Bronchial smooth muscle cell (primary cell): ENCODE results near the gene RNF31. TPM values are rescaled to one million over a fixed set of nuclear protein-coding genes. Genes with fewer than 3 reads are reported as not detected.

ENCODE experiments used
- total RNA-seq: library from RNA; depleted of rRNA; stranded (reverse); fragments of >200 nt; gene quantifications from 2 replicates; pipeline ENCODE4 v1.2.1, GENCODE V29; 2014

RNF31 gene
- total RNA-seq, result 22.2 and 25.8 TPM in 2 replicates

GRCh38 chr14:24146978-24147760 is at the start of gene RNF31:
TSS of gene RNF31 (plus strand) at chr14:24147498. CDS start at chr14:24147699, 201 bp downstream.

GRCh38 chr14:24114532-24115421 is 32.5 kb upstream of the RNF31 start, which contains the start of the genes DCAF11 and NRL:
TSS of gene DCAF11 (plus strand) at chr14:24114777. CDS start at chr14:24115595, 818 bp downstream.
TSS of gene NRL (minus strand) at chr14:24114949. CDS start at chr14:24082848, 32,101 bp downstream.

GRCh38 chr14:24130380-24130716 is 16.9 kb upstream of the RNF31 start, which contains the start of gene FITM1:
TSS of gene FITM1 (plus strand) at chr14:24130659. CDS start at chr14:24131564, 905 bp downstream.

GRCh38 chr14:24135834-24136683 is 11.2 kb upstream of the RNF31 start, which contains the start of gene PSME1:
TSS of gene PSME1 (plus strand) at chr14:24136194. CDS start at chr14:24136263, 69 bp downstream.

DNA sequence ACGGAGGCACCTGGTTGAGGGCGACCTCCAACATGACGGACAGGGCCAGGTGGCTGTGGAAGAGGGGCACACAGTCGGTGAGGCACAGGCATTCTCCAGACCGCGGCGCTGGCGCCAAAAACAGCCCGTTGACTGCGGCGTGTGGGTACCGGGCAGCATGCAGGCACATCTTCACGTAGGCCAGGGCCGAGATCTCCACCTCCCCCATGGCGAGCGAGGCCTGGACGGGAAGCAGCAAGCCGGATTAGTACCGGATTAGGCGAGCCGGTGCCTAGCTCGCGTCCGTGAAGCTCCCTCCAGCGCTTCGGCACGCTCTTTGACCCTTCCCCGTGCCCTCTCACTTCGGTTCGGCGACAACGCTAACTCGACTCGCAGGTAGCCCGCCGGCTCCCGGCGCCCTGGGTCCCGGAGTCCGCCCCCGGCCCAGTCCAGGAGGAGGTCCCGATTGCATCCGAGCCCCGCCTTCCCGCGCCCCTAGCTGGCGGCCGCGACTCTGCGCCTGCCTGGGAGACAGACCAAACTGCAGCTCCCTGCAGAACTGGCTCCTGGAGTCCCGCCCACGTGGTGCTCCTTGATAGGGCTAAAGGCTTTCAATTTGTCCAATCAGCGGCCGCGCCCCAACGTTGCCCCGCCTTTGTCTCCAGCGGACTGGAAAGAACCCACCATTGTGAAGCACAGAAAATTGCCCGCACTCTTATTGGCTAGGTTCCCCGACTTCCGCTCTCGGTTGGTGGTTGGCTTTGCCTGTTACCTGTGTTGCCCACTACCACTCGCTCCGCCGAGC is 6.0 kb upstream of the RNF31 start, which contains the start of gene EMC9:
EMC9 (minus strand) TSS at position 495 of the 784 bp plus-strand sequence; CDS start at position 208, 287 bp downstream.

DNA sequence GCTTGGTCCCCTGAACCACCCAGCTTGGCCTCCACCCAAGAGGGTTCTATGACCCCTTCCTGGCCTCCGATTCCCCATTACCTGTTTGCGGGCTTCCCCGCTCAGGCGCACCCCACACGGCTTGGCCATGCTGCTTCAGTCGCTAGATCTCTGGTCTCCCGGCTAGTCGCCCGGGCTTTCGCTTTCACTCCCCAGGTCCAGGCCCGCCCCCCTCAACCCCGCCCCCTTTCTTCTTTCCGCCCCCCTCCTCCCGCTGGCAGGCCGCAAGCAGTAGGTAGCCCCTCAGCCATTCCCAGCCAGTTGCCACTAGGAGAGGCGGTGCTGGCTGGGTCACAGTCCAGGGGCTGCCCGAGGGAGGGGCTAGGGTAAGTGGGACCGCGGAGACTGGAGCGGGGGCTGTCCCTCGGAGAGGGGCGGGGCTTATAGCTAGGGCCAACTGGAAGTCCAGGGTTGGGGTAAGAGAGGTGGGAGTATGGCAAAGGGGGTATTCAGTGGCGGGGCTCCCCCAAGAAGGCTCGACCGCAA is 783 bp upstream of the RNF31 start, which contains the start of gene PSME2:
PSME2 (minus strand) TSS at position 158 of the 525 bp plus-strand sequence; CDS start at position 129, 29 bp downstream.

DNA sequence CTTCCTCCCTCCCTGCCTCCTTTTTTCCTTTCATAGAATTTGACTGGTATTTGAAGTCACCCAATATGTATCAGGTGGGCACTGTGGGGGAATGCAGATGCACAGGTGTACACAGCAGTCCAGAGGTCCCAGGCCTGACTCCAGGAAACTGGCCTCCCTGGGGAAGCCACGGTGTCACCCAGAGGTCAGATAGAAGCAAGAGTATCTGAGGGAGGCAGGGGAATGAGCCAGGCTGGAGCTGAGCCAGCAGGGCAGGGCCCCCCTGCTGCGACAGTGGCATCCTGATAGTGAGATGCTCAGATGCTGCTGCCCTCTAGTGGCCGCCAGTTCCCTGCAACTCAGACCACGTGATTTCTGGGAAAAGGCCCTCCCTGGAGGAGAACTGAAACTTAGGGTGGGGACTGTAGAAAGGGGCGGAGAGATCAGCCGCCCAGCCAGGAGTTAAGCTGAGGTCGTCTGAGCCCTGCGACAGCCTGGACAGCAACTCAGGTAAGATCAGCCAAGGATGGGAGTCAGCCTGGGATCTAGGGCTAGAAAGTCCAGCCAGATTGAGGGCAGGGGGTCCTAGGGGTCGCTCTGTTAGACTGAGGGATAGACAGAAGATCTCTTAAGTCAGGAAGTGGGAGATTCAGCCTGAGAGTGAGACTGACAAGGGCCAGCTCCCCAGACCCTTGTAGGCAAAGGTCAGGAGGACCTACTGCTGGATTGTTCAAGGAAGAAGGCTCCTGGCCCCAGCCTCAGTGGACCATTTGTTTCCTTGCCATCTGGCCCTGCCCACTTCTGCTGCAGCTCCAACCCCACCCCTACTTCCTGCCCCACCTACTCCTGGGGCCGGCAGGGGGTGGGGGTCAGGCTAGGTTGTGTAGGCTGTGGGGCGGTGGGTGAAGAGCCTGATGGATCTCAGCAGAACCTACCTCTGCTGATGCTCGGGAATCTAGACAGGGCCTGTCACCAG is 13.8 kb downstream of the RNF31 start, which contains the start of gene IRF9:
IRF9 (plus strand) TSS at position 416 of the 955 bp plus-strand sequence. CDS start 880 bp downstream, outside the sequence.

DNA sequence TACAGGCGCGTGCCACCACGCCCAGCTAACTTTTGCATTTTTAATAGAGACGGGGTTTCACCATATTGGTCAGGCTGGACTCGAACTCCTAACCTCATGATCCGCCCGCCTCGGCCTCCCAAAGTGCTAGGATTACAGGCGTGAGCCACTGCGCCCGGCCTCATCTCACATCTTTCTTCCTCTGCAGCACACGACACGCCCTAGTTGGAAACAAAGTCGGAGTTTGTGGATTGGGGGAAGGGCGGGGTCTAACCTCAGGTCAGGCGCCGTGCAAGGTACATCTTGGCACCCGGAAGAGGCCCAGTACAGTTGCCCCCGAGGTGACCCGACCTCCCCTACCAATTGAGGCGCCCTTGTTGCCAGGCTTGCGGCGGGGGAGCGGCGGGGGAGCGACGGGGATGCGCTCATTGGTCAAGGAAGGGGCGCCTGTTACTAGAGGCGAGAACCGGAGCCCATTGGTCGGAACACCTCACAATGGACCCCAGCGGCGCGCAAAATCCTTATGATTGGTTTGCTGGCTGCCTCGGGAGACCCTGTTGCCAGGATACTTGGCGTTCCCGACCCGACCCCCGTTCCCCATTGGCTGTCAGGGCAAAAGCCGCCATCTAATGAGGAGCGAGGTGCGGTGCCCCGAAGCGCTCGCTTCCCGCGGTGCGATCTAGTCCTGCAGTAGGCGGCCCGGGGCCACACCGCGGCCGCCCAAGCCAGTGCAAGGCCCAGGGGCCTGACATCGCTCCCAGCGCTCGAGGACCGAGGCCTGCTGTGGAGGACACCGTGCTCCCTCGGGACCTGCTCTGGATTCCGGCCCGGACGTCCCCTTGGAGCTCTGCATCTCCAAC is 24.3 kb downstream of the RNF31 start, which contains the start of gene REC8:
REC8 (plus strand) TSS at position 659 of the 839 bp plus-strand sequence. CDS start 473 bp downstream, outside the sequence.

GRCh38 chr14:24188251-24189058 is 41.2 kb downstream of the RNF31 start, which contains the start of gene IPO4:
TSS of gene IPO4 (minus strand) at chr14:24188816. CDS start at chr14:24188787, 29 bp downstream.

GRCh38 chr14:24195186-24196070 is 48.1 kb downstream of the RNF31 start, which contains the start of gene TM9SF1:
TSS of gene TM9SF1 (minus strand) at chr14:24195441. CDS start at chr14:24195019, 422 bp downstream.

Other genes with a start within 250 kb of the RNF31 start
- gene DHRS4, start 193.7 kb upstream of the RNF31 start, total RNA-seq, result 61.6 and 72.0 TPM in 2 replicates
- gene DHRS4L2, start 158.6 kb upstream of the RNF31 start, total RNA-seq, result 21.6 and 26.6 TPM in 2 replicates
- gene CARMIL3, start 95.5 kb upstream of the RNF31 start, total RNA-seq, result under 0.01 and 0.17 TPM in 2 replicates
- gene CPNE6, start 75.9 kb upstream of the RNF31 start, total RNA-seq, result not detected in 2 replicates
- 14.5 and 17.0 TPM in 2 replicates for gene PCK2, start 53.2 kb upstream of the RNF31 start, total RNA-seq
- gene DCAF11, start 32.7 kb upstream of the RNF31 start, total RNA-seq, result 58.0 and 74.9 TPM in 2 replicates
- gene NRL, start 32.5 kb upstream of the RNF31 start, total RNA-seq, result 0.95 and 1.0 TPM in 2 replicates
- gene FITM1, start 16.8 kb upstream of the RNF31 start, total RNA-seq, result 0.16 TPM in 1 of 2 replicates, not detected in the other
- 93.1 and 102 TPM in 2 replicates for gene PSME1, start 11.3 kb upstream of the RNF31 start, total RNA-seq
- gene EMC9, start 5.9 kb upstream of the RNF31 start, total RNA-seq, result 11.9 and 13.9 TPM in 2 replicates
- 60.0 and 106 TPM in 2 replicates for gene PSME2, start 888 bp upstream of the RNF31 start, total RNA-seq
- 101 and 116 TPM in 2 replicates for gene IRF9, start 13.8 kb downstream of the RNF31 start, total RNA-seq
- gene REC8, start 24.6 kb downstream of the RNF31 start, total RNA-seq, result 0.77 and 1.4 TPM in 2 replicates
- 24.0 and 24.3 TPM in 2 replicates for gene IPO4, start 41.3 kb downstream of the RNF31 start, total RNA-seq
- gene TM9SF1, start 47.9 kb downstream of the RNF31 start, total RNA-seq, result 50.9 and 54.5 TPM in 2 replicates
- gene TSSK4, start 58.2 kb downstream of the RNF31 start, total RNA-seq, result 0.16 TPM in 1 of 2 replicates, not detected in the other
- gene CHMP4A, start 66.0 kb downstream of the RNF31 start, total RNA-seq, result 18.6 and 23.8 TPM in 2 replicates
- 15.3 and 17.8 TPM in 2 replicates for gene MDP1, start 68.6 kb downstream of the RNF31 start, total RNA-seq
- gene NEDD8, start 84.9 kb downstream of the RNF31 start, total RNA-seq, result 277 and 335 TPM in 2 replicates
- 118 and 120 TPM in 2 replicates for gene GMPR2, start 85.4 kb downstream of the RNF31 start, total RNA-seq
- gene TINF2, start 95.1 kb downstream of the RNF31 start, total RNA-seq, result 36.6 and 48.1 TPM in 2 replicates
- 0.16 and 0.86 TPM in 2 replicates for gene TGM1, start 115.7 kb downstream of the RNF31 start, total RNA-seq
- gene RABGGTA, start 124.1 kb downstream of the RNF31 start, total RNA-seq, result 16.9 and 18.7 TPM in 2 replicates
- gene DHRS1, start 152.3 kb downstream of the RNF31 start, total RNA-seq, result 11.2 and 14.7 TPM in 2 replicates
- gene NOP9, start 152.4 kb downstream of the RNF31 start, total RNA-seq, result 13.4 and 13.9 TPM in 2 replicates
- gene CIDEB, start 160.5 kb downstream of the RNF31 start, total RNA-seq, result 1.3 and 1.4 TPM in 2 replicates
- 1.9 and 2.7 TPM in 2 replicates for gene LTB4R2, start 162.6 kb downstream of the RNF31 start, total RNA-seq
- 0.94 and 1.1 TPM in 2 replicates for gene LTB4R, start 164.0 kb downstream of the RNF31 start, total RNA-seq
- gene ADCY4, start 187.6 kb downstream of the RNF31 start, total RNA-seq, result 1.4 and 9.3 TPM in 2 replicates
- gene RIPK3, start 192.5 kb downstream of the RNF31 start, total RNA-seq, result 2.5 and 6.2 TPM in 2 replicates
- 74.6 and 97.9 TPM in 2 replicates for gene NFATC4, start 220.7 kb downstream of the RNF31 start, total RNA-seq